Subcutaneous abdominal adipose tissue (tissue), 5 donors: ENCODE measurements around the gene ATXN1.

Source experiments
- H3K27ac ChIP-seq: one replicate; pipeline ENCODE4 v1.7.0; 2013; ENCODE audit warnings: low read depth, mild to moderate bottlenecking, inconsistent platforms, low read length, moderate library complexity
- H3K27me3 ChIP-seq, 5 donors: one replicate each; pipeline ENCODE4 v1.7.0; 2013; ENCODE audit warnings: low read length in 5 of 5, inconsistent platforms in 1 of 5; ENCODE audit not compliant: control insufficient read depth in 5 of 5, insufficient read depth in 4 of 5
- H3K36me3 ChIP-seq, 5 donors: one replicate each; pipeline ENCODE4 v1.7.0; 2013; ENCODE audit warnings: low read length in 5 of 5; ENCODE audit not compliant: control insufficient read depth in 5 of 5, insufficient read depth in 5 of 5
- H3K4me1 ChIP-seq, 5 donors: one replicate each; pipeline ENCODE4 v1.7.0; 2013; ENCODE audit warnings: low read length in 5 of 5, mild to moderate bottlenecking in 3 of 5, moderate library complexity in 1 of 5; ENCODE audit not compliant: control insufficient read depth in 5 of 5, insufficient read depth in 5 of 5
- H3K4me3 ChIP-seq, 5 donors: one replicate each; pipeline ENCODE4 v1.7.0; 2013; ENCODE audit warnings: low read length in 5 of 5, low read depth in 1 of 5
- H3K9ac ChIP-seq, 5 donors: one replicate each; pipeline ENCODE4 v1.7.0; 2013; ENCODE audit warnings: low read length in 5 of 5, mild to moderate bottlenecking in 4 of 5, moderate library complexity in 3 of 5
- H3K9me3 ChIP-seq, 5 donors: one replicate each; pipeline ENCODE4 v1.7.0; 2013; ENCODE audit warnings: low read length in 5 of 5; ENCODE audit not compliant: control insufficient read depth in 5 of 5
- donor health status: healthy.
- donor health status: healthy.
- donor health status: healthy.
- donor health status: healthy.
- donor health status: healthy.

ATXN1 gene

GRCh38 chr6:16324184-16324583 is 437.1 kb downstream of the ATXN1 start:
- Histone ChIP-seq H3K27me3 (no peaks in the 10 kb centered on the region), H3K27ac (no peak overlapping the region), H3K4me3 (no peak overlapping the region), H3K9ac (no peak overlapping the region), H3K4me1 (peaks cover 6 to 40% (median 23%) of the 10 kb centered on the region in 5 donors), H3K9me3 (no peaks in the 10 kb centered on the region), H3K36me3 (peaks cover 3 to 26% (median 22%) of the 10 kb centered on the region in 5 donors)

GRCh38 chr6:16322666-16323312 is 438.5 kb downstream of the ATXN1 start:
- Histone ChIP-seq H3K4me3 (no peak overlapping the region), H3K36me3 (peaks cover 3 to 20% (median 18%) of the 10 kb centered on the region in 5 donors), H3K4me1 (peaks cover 6 to 47% (median 24%) of the 10 kb centered on the region in 5 donors), H3K9ac (no peak overlapping the region), H3K27me3 (no peaks in the 10 kb centered on the region), H3K27ac (no peak overlapping the region), H3K9me3 (no peaks in the 10 kb centered on the region)

- no peaks in the 10 kb centered on the region for H3K27me3 ChIP-seq
- peaks cover 6 to 47% (median 26%) of the 10 kb centered on the region in 5 donors for H3K4me1 ChIP-seq
- no peak overlapping the region for H3K4me3 ChIP-seq
- no peaks in the 10 kb centered on the region for H3K9me3 ChIP-seq
- H3K27ac ChIP-seq = no peak overlapping the region
- peaks cover 3 to 12% (median 10%) of the 10 kb centered on the region in 5 donors for H3K36me3 ChIP-seq
- H3K9ac ChIP-seq = no peak overlapping the region
These were observed 439.4 kb downstream of the ATXN1 start for GRCh38 chr6:16321826-16322225.

- peaks cover 3 to 7% (median 5%) of the 10 kb centered on the region in 5 donors for H3K36me3 ChIP-seq
These were observed 439.9 kb downstream of the ATXN1 start for GRCh38 chr6:16321341-16321710.

GRCh38 chr6:16320533-16321340 is 440.5 kb downstream of the ATXN1 start:
- Histone ChIP-seq H3K9me3 (no peaks in the 10 kb centered on the region), H3K27me3 (no peaks in the 10 kb centered on the region), H3K4me1 (peaks cover 6 to 47% (median 28%) of the 10 kb centered on the region in 5 donors), H3K9ac (no peak overlapping the region), H3K27ac (peak overlapping the region; percentile 56), H3K36me3 (peaks cover 0 to 2% (median 0%) of the 10 kb centered on the region in 5 donors), H3K4me3 (peak overlapping the region; percentile 2 to 54 (median 24))

More at GRCh38 chr6:16321341-16321710, 439.9 kb downstream of the ATXN1 start:
- Histone ChIP-seq H3K9me3 (no peaks in the 10 kb centered on the region), H3K9ac (no peak overlapping the region), H3K4me1 (peaks cover 6 to 47% (median 28%) of the 10 kb centered on the region in 5 donors), H3K27me3 (no peaks in the 10 kb centered on the region), H3K4me3 (no peak overlapping the region), H3K27ac (no peak overlapping the region)

- H3K9me3 ChIP-seq = no peaks in the 10 kb centered on the region
- no peaks in the 10 kb centered on the region for H3K36me3 ChIP-seq
- H3K27me3 ChIP-seq = no peaks in the 10 kb centered on the region
- H3K27ac ChIP-seq = peak overlapping the region; percentile 56
- peak overlapping the region in 1 of 5 donors; percentile 26 for H3K9ac ChIP-seq
- peaks cover 6 to 47% (median 28%) of the 10 kb centered on the region in 5 donors for H3K4me1 ChIP-seq
- H3K4me3 ChIP-seq = peak overlapping the region; percentile 2 to 54 (median 24)
These were observed 441.3 kb downstream of the ATXN1 start for GRCh38 chr6:16319813-16320532.

GRCh38 chr6:16318953-16319720 is 442.1 kb downstream of the ATXN1 start:
- Histone ChIP-seq H3K36me3 (no peaks in the 10 kb centered on the region), H3K27me3 (no peaks in the 10 kb centered on the region), H3K4me3 (no peak overlapping the region), H3K9me3 (no peaks in the 10 kb centered on the region), H3K27ac (peak overlapping the region; percentile 34), H3K9ac (no peak overlapping the region), H3K4me1 (peaks cover 6 to 44% (median 28%) of the 10 kb centered on the region in 5 donors)

GRCh38 chr6:16318538-16318937 is 442.7 kb downstream of the ATXN1 start:
- H3K4me1 ChIP-seq = peaks cover 6 to 44% (median 28%) of the 10 kb centered on the region in 5 donors
- no peaks in the 10 kb centered on the region for H3K36me3 ChIP-seq
- H3K27me3 ChIP-seq = no peaks in the 10 kb centered on the region
- H3K27ac ChIP-seq = no peak overlapping the region
- H3K4me3 ChIP-seq = no peak overlapping the region
- H3K9me3 ChIP-seq = no peaks in the 10 kb centered on the region
- no peak overlapping the region for H3K9ac ChIP-seq

- Histone ChIP-seq H3K4me1 (peaks cover 6 to 31% (median 28%) of the 10 kb centered on the region in 5 donors), H3K36me3 (no peaks in the 10 kb centered on the region), H3K4me3 (no peak overlapping the region)
These were observed 444.5 kb downstream of the ATXN1 start for GRCh38 chr6:16316741-16317251.

More at GRCh38 chr6:16316741-16317251, 444.5 kb downstream of the ATXN1 start:
- no peak overlapping the region for H3K9ac ChIP-seq
- H3K27me3 ChIP-seq = no peaks in the 10 kb centered on the region
- no peaks in the 10 kb centered on the region for H3K9me3 ChIP-seq
- no peak overlapping the region for H3K27ac ChIP-seq
